GM21723 (cell line): ENCODE measurements around the gene BLTP3B.

ENCODE experiments used
- ATAC-seq: cut with Tn5 transposase; IDR thresholded peaks from one replicate; pipeline ENCODE4 v1.9.1; 2021; ENCODE audit warnings: mild to moderate bottlenecking, moderate library complexity; ENCODE audit not compliant: unreplicated experiment

The BLTP3B gene

GRCh38 chr12:100163416-100164152 lies 20.9 kb upstream of the BLTP3B start:
- ATAC-seq = peak; percentile 99

- no peak for ATAC-seq
Observed at GRCh38 chr12:100159391-100160104, 16.9 kb upstream of the BLTP3B start.

GRCh38 chr12:100158535-100158934 lies 15.9 kb upstream of the BLTP3B start:
- ATAC-seq = no peak

- ATAC-seq = no peak
Observed at GRCh38 chr12:100157427-100157821, 14.8 kb upstream of the BLTP3B start.

- ATAC-seq = no peak
Observed at GRCh38 chr12:100156731-100157426, 14.2 kb upstream of the BLTP3B start.

GRCh38 chr12:100154474-100155247 lies 12.0 kb upstream of the BLTP3B start:
- ATAC-seq = peak; percentile 85

GRCh38 chr12:100153131-100153530 lies 10.5 kb upstream of the BLTP3B start:
- no peak for ATAC-seq

- ATAC-seq = no peak
Observed at GRCh38 chr12:100151769-100152168, 9.1 kb upstream of the BLTP3B start.

GRCh38 chr12:100146252-100146651 lies 3.6 kb upstream of the BLTP3B start:
- ATAC-seq = no peak

GRCh38 chr12:100145643-100146042 lies 3.0 kb upstream of the BLTP3B start:
- ATAC-seq = no peak

- ATAC-seq = peak; percentile 47
Observed at GRCh38 chr12:100141998-100142850, 450 bp downstream of the BLTP3B start.

- ATAC-seq = peak; percentile 27
Observed at GRCh38 chr12:100141666-100141997, 1.0 kb downstream of the BLTP3B start.

- ATAC-seq = no peak
Observed at GRCh38 chr12:100138803-100139098, 3.9 kb downstream of the BLTP3B start.

GRCh38 chr12:100138048-100138802 lies 4.4 kb downstream of the BLTP3B start:
- peak; percentile 33 for ATAC-seq

GRCh38 chr12:100133200-100133599 lies 9.5 kb downstream of the BLTP3B start:
- ATAC-seq = no peak

- no peak for ATAC-seq
Observed at GRCh38 chr12:100128512-100128908, 14.2 kb downstream of the BLTP3B start.

GRCh38 chr12:100127766-100128511 lies 14.7 kb downstream of the BLTP3B start:
- ATAC-seq = no peak

- ATAC-seq = no peak
Observed at GRCh38 chr12:100123316-100124095, 19.2 kb downstream of the BLTP3B start.
